ENCODE measurements around the gene SPRED1.

DNA sequence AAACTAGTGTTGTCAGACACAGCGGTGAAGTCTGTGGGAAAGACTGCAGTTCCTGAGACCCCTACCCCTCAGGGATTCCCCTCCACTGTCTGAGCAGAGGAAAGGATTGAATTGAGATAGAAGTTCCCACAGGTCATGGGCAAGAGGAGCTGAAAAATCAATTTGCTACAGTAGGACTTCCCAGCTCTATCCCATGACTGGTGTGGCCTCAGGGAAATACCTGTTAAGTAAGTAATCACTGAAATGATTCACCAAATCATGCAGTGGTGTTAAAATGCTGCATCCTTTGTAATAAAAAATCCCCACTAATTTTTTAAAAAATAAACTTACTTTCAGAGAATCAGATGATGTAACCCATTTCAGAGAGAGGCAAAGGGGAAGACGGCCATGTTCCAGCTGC lies 45.0 kb upstream of the SPRED1 start:
- no peak for TF ChIP-seq EP300 (IDR thresholded peaks at IDR 0.05; ENCODE audit: low read depth in 2 of 2, low read length in 2 of 2)
- TF ChIP-seq EP300 (CRISPR knock-in tag; IDR thresholded peaks at IDR 0.05; ENCODE audit: borderline replicate concordance) = no peak
- no peak for TF ChIP-seq CBX1 (IDR thresholded peaks at IDR 0.05; ENCODE audit: low read depth)
- no peak for TF ChIP-seq ZNF17 (CRISPR knock-in tag; IDR thresholded peaks at IDR 0.05)
- TF ChIP-seq NFIC (IDR thresholded peaks at IDR 0.05; ENCODE audit: low read length) = no peak
- TF ChIP-seq, protein P1, sequence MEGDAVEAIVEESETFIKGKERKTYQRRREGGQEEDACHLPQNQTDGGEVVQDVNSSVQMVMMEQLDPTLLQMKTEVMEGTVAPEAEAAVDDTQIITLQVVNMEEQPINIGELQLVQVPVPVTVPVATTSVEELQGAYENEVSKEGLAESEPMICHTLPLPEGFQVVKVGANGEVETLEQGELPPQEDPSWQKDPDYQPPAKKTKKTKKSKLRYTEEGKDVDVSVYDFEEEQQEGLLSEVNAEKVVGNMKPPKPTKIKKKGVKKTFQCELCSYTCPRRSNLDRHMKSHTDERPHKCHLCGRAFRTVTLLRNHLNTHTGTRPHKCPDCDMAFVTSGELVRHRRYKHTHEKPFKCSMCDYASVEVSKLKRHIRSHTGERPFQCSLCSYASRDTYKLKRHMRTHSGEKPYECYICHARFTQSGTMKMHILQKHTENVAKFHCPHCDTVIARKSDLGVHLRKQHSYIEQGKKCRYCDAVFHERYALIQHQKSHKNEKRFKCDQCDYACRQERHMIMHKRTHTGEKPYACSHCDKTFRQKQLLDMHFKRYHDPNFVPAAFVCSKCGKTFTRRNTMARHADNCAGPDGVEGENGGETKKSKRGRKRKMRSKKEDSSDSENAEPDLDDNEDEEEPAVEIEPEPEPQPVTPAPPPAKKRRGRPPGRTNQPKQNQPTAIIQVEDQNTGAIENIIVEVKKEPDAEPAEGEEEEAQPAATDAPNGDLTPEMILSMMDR (CRISPR knock-in tag; IDR thresholded peaks at IDR 0.05) = no peak
- no peak for TF ChIP-seq EZH2 (conservative IDR thresholded peaks at IDR 0.05; ENCODE audit: low read depth, low read length)
- TF ChIP-seq FOXA1 (IDR thresholded peaks at IDR 0.05) = no peak
- TF ChIP-seq FOXA1 (CRISPR knock-in tag; IDR thresholded peaks at IDR 0.05) = no peak

Measured in HepG2 (cell line).